ENCODE data around the gene UQCR10.

DNA sequence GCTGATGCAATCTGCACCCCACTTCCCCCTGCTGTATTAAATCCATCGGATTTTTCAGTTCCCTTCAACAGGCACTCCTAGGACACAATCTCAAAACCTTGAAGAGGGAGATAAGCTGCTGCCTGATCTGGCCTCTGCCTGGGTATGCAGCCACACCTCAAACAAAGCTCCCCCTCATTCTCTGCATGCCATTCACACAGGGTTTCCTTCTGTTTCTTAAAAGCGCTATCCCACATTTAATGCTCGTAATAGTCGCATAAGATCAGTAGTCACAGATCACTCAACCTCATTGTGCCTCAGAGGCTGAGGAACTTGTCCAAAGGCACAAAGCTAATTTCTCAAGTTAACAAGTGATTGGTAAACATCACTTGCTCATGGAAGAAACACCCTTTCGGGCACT lies 34.0 kb downstream of the UQCR10 start:
- TF ChIP-seq, protein P1, sequence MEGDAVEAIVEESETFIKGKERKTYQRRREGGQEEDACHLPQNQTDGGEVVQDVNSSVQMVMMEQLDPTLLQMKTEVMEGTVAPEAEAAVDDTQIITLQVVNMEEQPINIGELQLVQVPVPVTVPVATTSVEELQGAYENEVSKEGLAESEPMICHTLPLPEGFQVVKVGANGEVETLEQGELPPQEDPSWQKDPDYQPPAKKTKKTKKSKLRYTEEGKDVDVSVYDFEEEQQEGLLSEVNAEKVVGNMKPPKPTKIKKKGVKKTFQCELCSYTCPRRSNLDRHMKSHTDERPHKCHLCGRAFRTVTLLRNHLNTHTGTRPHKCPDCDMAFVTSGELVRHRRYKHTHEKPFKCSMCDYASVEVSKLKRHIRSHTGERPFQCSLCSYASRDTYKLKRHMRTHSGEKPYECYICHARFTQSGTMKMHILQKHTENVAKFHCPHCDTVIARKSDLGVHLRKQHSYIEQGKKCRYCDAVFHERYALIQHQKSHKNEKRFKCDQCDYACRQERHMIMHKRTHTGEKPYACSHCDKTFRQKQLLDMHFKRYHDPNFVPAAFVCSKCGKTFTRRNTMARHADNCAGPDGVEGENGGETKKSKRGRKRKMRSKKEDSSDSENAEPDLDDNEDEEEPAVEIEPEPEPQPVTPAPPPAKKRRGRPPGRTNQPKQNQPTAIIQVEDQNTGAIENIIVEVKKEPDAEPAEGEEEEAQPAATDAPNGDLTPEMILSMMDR (tag by site-specific recombination; IDR thresholded peaks at IDR 0.05): no peak
- TF ChIP-seq SALL2 (tag by site-specific recombination; IDR thresholded peaks at IDR 0.05; ENCODE audit: borderline replicate concordance) (no peak), ZNF843 (tag by site-specific recombination; IDR thresholded peaks at IDR 0.05) (no peak), SP7 (tag by site-specific recombination; IDR thresholded peaks at IDR 0.05) (no peak), SCRT2 (tag by site-specific recombination; IDR thresholded peaks at IDR 0.05) (no peak), ZNF704 (tag by site-specific recombination; IDR thresholded peaks at IDR 0.05) (no peak), YY1 (tag by site-specific recombination; IDR thresholded peaks at IDR 0.05) (no peak)
- TF ChIP-seq, protein P2, sequence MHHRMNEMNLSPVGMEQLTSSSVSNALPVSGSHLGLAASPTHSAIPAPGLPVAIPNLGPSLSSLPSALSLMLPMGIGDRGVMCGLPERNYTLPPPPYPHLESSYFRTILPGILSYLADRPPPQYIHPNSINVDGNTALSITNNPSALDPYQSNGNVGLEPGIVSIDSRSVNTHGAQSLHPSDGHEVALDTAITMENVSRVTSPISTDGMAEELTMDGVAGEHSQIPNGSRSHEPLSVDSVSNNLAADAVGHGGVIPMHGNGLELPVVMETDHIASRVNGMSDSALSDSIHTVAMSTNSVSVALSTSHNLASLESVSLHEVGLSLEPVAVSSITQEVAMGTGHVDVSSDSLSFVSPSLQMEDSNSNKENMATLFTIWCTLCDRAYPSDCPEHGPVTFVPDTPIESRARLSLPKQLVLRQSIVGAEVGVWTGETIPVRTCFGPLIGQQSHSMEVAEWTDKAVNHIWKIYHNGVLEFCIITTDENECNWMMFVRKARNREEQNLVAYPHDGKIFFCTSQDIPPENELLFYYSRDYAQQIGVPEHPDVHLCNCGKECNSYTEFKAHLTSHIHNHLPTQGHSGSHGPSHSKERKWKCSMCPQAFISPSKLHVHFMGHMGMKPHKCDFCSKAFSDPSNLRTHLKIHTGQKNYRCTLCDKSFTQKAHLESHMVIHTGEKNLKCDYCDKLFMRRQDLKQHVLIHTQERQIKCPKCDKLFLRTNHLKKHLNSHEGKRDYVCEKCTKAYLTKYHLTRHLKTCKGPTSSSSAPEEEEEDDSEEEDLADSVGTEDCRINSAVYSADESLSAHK (tag by site-specific recombination; IDR thresholded peaks at IDR 0.05): no peak

All from HEK293 (cell line).